ENCODE measurements around the gene SMARCA2. TPM values are rescaled to one million over a fixed set of nuclear protein-coding genes. Genes with fewer than 3 reads are reported as not detected.

Gene SMARCA2
- polyA plus RNA-seq, 2 of the 4 experiments (the other 2 are of a cell fraction) = 28.7 to 33.0 TPM

- Histone ChIP-seq H3K27ac (no peak overlapping the region), H3K4me3 (no peak overlapping the region), H3K4me2 (no peak overlapping the region), H3K4me1 (no peaks in the 10 kb centered on the region), H3K9me3 (no peaks in the 10 kb centered on the region)
- TF ChIP-seq CBX2 (IDR thresholded peaks at IDR 0.05; ENCODE audit: borderline replicate concordance, low read depth) = no peak
- no peak for TF ChIP-seq KDM5A (IDR thresholded peaks at IDR 0.05)
- no peak for TF ChIP-seq RFX5 (IDR thresholded peaks at IDR 0.05)
- TF ChIP-seq EHMT2 (IDR thresholded peaks at IDR 0.05; ENCODE audit: low read depth) = no peak
- TF ChIP-seq HES2 (IDR thresholded peaks at IDR 0.05) = no peak
- no peak for TF ChIP-seq FOSB (CRISPR knock-in tag; IDR thresholded peaks at IDR 0.05)
- TF ChIP-seq USF2 (IDR thresholded peaks at IDR 0.05) = no peak
- no peak for TF ChIP-seq PHF8 (IDR thresholded peaks at IDR 0.05; ENCODE audit: borderline replicate concordance, low read depth)
- TF ChIP-seq FOXS1 (CRISPR knock-in tag; IDR thresholded peaks at IDR 0.05) = no peak
- TF ChIP-seq KDM1A (IDR thresholded peaks at IDR 0.05; ENCODE audit: low read depth) = no peak
- no peak for TF ChIP-seq RCOR1 (IDR thresholded peaks at IDR 0.05; ENCODE audit: low read depth, low read length)
- TF ChIP-seq JUN (IDR thresholded peaks at IDR 0.05) = no peak
- TF ChIP-seq SMC3 (IDR thresholded peaks at IDR 0.05) = no peak
- TF ChIP-seq PBX3 (IDR thresholded peaks at IDR 0.05) = no peak
- no peak for TF ChIP-seq POLR2AphosphoS2 (conservative IDR thresholded peaks at IDR 0.05; ENCODE audit: low read length)
- POLR2A ChIA-PET = no interaction called here
- CTCF ChIA-PET = interaction anchor here (1.6 kb wide), 1 partner anchor 14 kb away, joined by 5 read pairs; no protein-coding TSS in a partner anchor
- WGBS (ENCODE audit: missing lambda C conversion rate) = 69% methylated on average over 5 of the region's 5 CpGs
- no peak for DNase-seq (ENCODE audit: low read depth in 1 of 2, low spot score in 1 of 2)
- no peak for FAIRE-seq
- ATAC-seq = no peak
Measured at GRCh38 chr9:2032234-2032633, 17.1 kb downstream of the SMARCA2 start.

- no peak for ATAC-seq
- CTCF ChIA-PET = interaction anchor here (1.5 kb wide), 1 partner anchor 20 kb away, joined by 3 read pairs; no protein-coding TSS in a partner anchor
- DNase-seq (ENCODE audit: low read depth in 1 of 2, low spot score in 1 of 2) = no peak
- Histone ChIP-seq H3K9me3 (no peaks in the 10 kb centered on the region), H3K4me2 (no peak overlapping the region), H3K27ac (no peak overlapping the region), H3K4me3 (no peak overlapping the region), H3K4me1 (no peaks in the 10 kb centered on the region)
- FAIRE-seq = no peak
- POLR2A ChIA-PET = no interaction called here
- no peak for TF ChIP-seq CBX2 (IDR thresholded peaks at IDR 0.05; ENCODE audit: borderline replicate concordance, low read depth)
- TF ChIP-seq PBX3 (IDR thresholded peaks at IDR 0.05) = no peak
- TF ChIP-seq CHD4 (IDR thresholded peaks at IDR 0.05; ENCODE audit: borderline replicate concordance) = no peak
- TF ChIP-seq E2F6 (IDR thresholded peaks at IDR 0.05; ENCODE audit: borderline replicate concordance, low read depth) = no peak
- TF ChIP-seq EP300 (IDR thresholded peaks at IDR 0.05) = no peak
- TF ChIP-seq RFX5 (IDR thresholded peaks at IDR 0.05) = no peak
- no peak for TF ChIP-seq RNF2 (IDR thresholded peaks at IDR 0.05; ENCODE audit: borderline replicate concordance, low read depth)
- TF ChIP-seq PHF8 (IDR thresholded peaks at IDR 0.05; ENCODE audit: borderline replicate concordance, low read depth) = no peak
- no peak for TF ChIP-seq GATA3 (IDR thresholded peaks at IDR 0.05; ENCODE audit: borderline replicate concordance)
- no peak for TF ChIP-seq ELK1 (IDR thresholded peaks at IDR 0.05; ENCODE audit: low read depth, low read length)
- TF ChIP-seq ZC3H11A (IDR thresholded peaks at IDR 0.05) = no peak
- TF ChIP-seq NFE2L2 (conservative IDR thresholded peaks at IDR 0.05; ENCODE audit: low read length) = no peak
- no peak for TF ChIP-seq FOSL2 (IDR thresholded peaks at IDR 0.05)
- TF ChIP-seq FOSL2 (CRISPR knock-in tag; IDR thresholded peaks at IDR 0.05) = no peak
- no peak for TF ChIP-seq HMGXB4 (CRISPR knock-in tag; IDR thresholded peaks at IDR 0.05; ENCODE audit: borderline replicate concordance)
- TF ChIP-seq SMC3 (IDR thresholded peaks at IDR 0.05) = no peak
- no peak for TF ChIP-seq JUNB (IDR thresholded peaks at IDR 0.05)
- no peak for TF ChIP-seq RCOR1 (IDR thresholded peaks at IDR 0.05; ENCODE audit: low read depth, low read length)
- WGBS (ENCODE audit: missing lambda C conversion rate) = 85% methylated on average over 4 of the region's 4 CpGs
Measured at GRCh38 chr9:2036844-2037243, 21.7 kb downstream of the SMARCA2 start.

Measured in A549 (cell line).